K562 (cell line): Measurements from ENCODE around the gene SLC22A4. TPM values are rescaled to one million over a fixed set of nuclear protein-coding genes. Genes with fewer than 3 reads are reported as not detected.
A peak's percentile ranks its signal among the peaks of the same experiment; 100 is the strongest.

Experiments used
- BCLAF1 ChIP-seq, 2 experiments: fragments of 450-650 bp in 1 of 2; IDR thresholded peaks; 2 replicates each; pipeline ENCODE4 v1.6.1; 2011 to 2017; ENCODE audit warnings: low read depth in 2 of 2, antibody characterized with exemption in 1 of 2, borderline replicate concordance in 1 of 2, low read length in 1 of 2, mild to moderate bottlenecking in 1 of 2, mixed read lengths in 1 of 2; ENCODE audit not compliant: control insufficient read depth in 1 of 2
- C11orf30 ChIP-seq: fragments of 450-650 bp; IDR thresholded peaks from 2 replicates; pipeline ENCODE4 v1.6.1; 2016; ENCODE audit warnings: low read depth, mild to moderate bottlenecking
- HDAC1 ChIP-seq, 2 experiments: fragments of 450-650 bp; IDR thresholded peaks; 2 replicates each; pipeline ENCODE4 v1.6.1; 2016 to 2017; ENCODE audit warnings: inconsistent platforms in 1 of 2, mild to moderate bottlenecking in 1 of 2, moderate library complexity in 1 of 2
- HMG20B ChIP-seq: fragments of 250-450 bp; sonication (Bioruptor Pico); IDR thresholded peaks from 2 replicates; pipeline ENCODE4 v1.5.0; 2021; ENCODE audit warnings: mild to moderate bottlenecking
- HMGN3 ChIP-seq: IDR thresholded peaks from 2 replicates; pipeline ENCODE4 v1.6.1; 2011; ENCODE audit warnings: borderline replicate concordance, low read depth, mild to moderate bottlenecking, mixed read lengths, low read length; ENCODE audit not compliant: insufficient read length; ENCODE audit errors: extremely low read depth
- MEF2D ChIP-seq: conservative IDR thresholded peaks from 2 replicates; pipeline ENCODE4 v1.6.1; 2016; ENCODE audit warnings: low read depth, missing genetic modification characterization, missing compliant biosample characterization
- NEUROD1 ChIP-seq: fragments of 150-350 bp; IDR thresholded peaks from 2 replicates; pipeline ENCODE4 v1.6.1; 2014; ENCODE audit warnings: borderline replicate concordance, low read length, low read depth; ENCODE audit not compliant: partially characterized antibody
- NFXL1 ChIP-seq: fragments of 450-650 bp; formaldehyde crosslinking; IDR thresholded peaks from 2 replicates; pipeline ENCODE4 v1.4.0; 2021; ENCODE audit warnings: mild to moderate bottlenecking
- NUFIP1 ChIP-seq: fragments of 450-650 bp; IDR thresholded peaks from 2 replicates; pipeline ENCODE4 v1.6.1; 2018; ENCODE audit not compliant: partially characterized antibody
- PHF20 ChIP-seq: fragments of 450-650 bp; IDR thresholded peaks from 2 replicates; pipeline ENCODE4 v1.6.1; 2018; ENCODE audit not compliant: partially characterized antibody
- SREBF2 ChIP-seq: sonication (generic); formaldehyde crosslinking; IDR thresholded peaks from 2 replicates; pipeline ENCODE4 v1.4.0; 2020; ENCODE audit warnings: mild to moderate bottlenecking, missing genetic modification reagents
- USF1 ChIP-seq: sonication (generic); formaldehyde crosslinking; IDR thresholded peaks from 2 replicates; pipeline ENCODE4 v1.9.0; 2022; ENCODE audit warnings: mild to moderate bottlenecking, missing genetic modification reagents
- ZBTB40 ChIP-seq, 2 experiments: fragments of 450-650 bp in 1 of 2; sonication (generic) in 1 of 2; formaldehyde crosslinking in 1 of 2; IDR thresholded peaks; 2 replicates each; pipeline versions ENCODE4 v1.7.1 to v1.9.0; 2016 to 2022; ENCODE audit warnings: inconsistent platforms in 1 of 2, mild to moderate bottlenecking in 1 of 2, missing genetic modification reagents in 1 of 2
- ZKSCAN8 ChIP-seq: fragments of 200-800 bp; sonication (Bioruptor generic); IDR thresholded peaks from 2 replicates; pipeline ENCODE4 v1.6.1; 2016; ENCODE audit warnings: missing genetic modification characterization, missing compliant biosample characterization
- ZNF121 ChIP-seq: sonication (generic); formaldehyde crosslinking; conservative IDR thresholded peaks from 2 replicates; pipeline ENCODE4 v1.8.0; 2022; ENCODE audit warnings: missing genetic modification reagents
- ZNF436 ChIP-seq: fragments of 250-450, 450-650 bp; sonication (Bioruptor Pico); formaldehyde crosslinking; IDR thresholded peaks from 2 replicates; pipeline ENCODE4 v1.7.0; 2020; ENCODE audit warnings: mild to moderate bottlenecking
- polyA plus RNA-seq, 8 experiments: library from polyadenylated mRNA; depleted of rRNA in 4 of 8; stranded (reverse) in 5 of 8; unstranded in 3 of 8; fragments of >200 nt; fragmentation: Nextera tagmentation in 2 of 8; fragmentation: Illumina TruSeq in 1 of 8; extraction: Ambion mirVana in 2 of 8; extraction: Trizol in 1 of 8; gene quantifications; 2 replicates each; pipeline versions ENCODE4 v1.2.1 to v1.2.3, GENCODE V29; 2011 to 2014; ENCODE audit warnings: inconsistent platforms in 1 of 8, missing spikeins in 1 of 8
- total RNA-seq, 7 experiments: library from RNA; depleted of rRNA in 6 of 7; stranded (reverse); fragments of >200 nt in 6 of 7; fragmentation: Illumina TruSeq in 2 of 7; extraction: Trizol in 2 of 7; gene quantifications; 2 replicates each; pipeline versions ENCODE4 v1.2.1 to v1.2.3, GENCODE V29; 2011 to 2021; ENCODE audit warnings: low replicate concordance in 1 of 7

Gene SLC22A4
- total and polyA plus RNA-seq, 9 of the 15 experiments (the other 6 are each of a cell fraction or from before 2014, with no cell fraction given) = 2.7 to 9.5 (median 6.2) TPM

GRCh38 chr5:132313961-132314432 lies 19.8 kb downstream of the SLC22A4 start (continued):
- TF ChIP-seq USF1 (CRISPR knock-in tag) (no peak), PHF20 (no peak), NFXL1 (no peak), ZNF436 (no peak), NUFIP1 (no peak), ZNF121 (CRISPR knock-in tag) (no peak), ZBTB40 (IDR thresholded peaks at IDR 0.05) (no peak), ZBTB40 (CRISPR knock-in tag; IDR thresholded peaks at IDR 0.05) (no peak), C11orf30 (no peak), MEF2D (tag) (no peak), HDAC1 (IDR thresholded peaks at IDR 0.05) (peak in 1 of 2 experiments; percentile 60; a peak in 2 of 4 replicates), HMGN3 (no peak), BCLAF1 (IDR thresholded peaks at IDR 0.05; ENCODE audit: borderline replicate concordance in 1 of 2, control insufficient read depth in 1 of 2, low read depth in 2 of 2, low read length in 1 of 2) (no peak), ZKSCAN8 (CRISPR knock-in tag) (no peak), SREBF2 (CRISPR knock-in tag) (no peak), NEUROD1 (peak; percentile 45), HMG20B (CRISPR knock-in tag) (no peak)
